Keratinocyte (primary cell): ENCODE data around the gene GRIA3. TPM values are rescaled to one million over a fixed set of nuclear protein-coding genes. Genes with fewer than 3 reads are reported as not detected.

Experiments used
- DNase-seq: peaks from one replicate; pipeline ENCODE4 v3.0.0-alpha.2; 2011; ENCODE audit warnings: low read depth, missing footprints, low spot score
- FAIRE-seq: peaks from 2 replicates; lab custom pipeline; 2011; peaks lifted over from hg19 to GRCh38; lab: Jason Lieb, UNC
- H2AFZ ChIP-seq: 2 replicates; pipeline ENCODE4 v1.6.0; 2012; ENCODE audit warnings: low read length, control low read depth, inconsistent platforms; ENCODE audit not compliant: control insufficient read depth
- H3K27ac ChIP-seq: 2 replicates; pipeline ENCODE4 v1.5.1; 2011; ENCODE audit warnings: low read length; ENCODE audit not compliant: control insufficient read depth, insufficient read depth
- H3K27me3 ChIP-seq: 3 replicates; pipeline ENCODE4 v1.6.0; 2011; ENCODE audit warnings: low read length; ENCODE audit not compliant: control insufficient read depth, insufficient read depth; ENCODE audit errors: extremely low read depth
- H3K36me3 ChIP-seq, 2 experiments: 2 replicates in 1 of 2; 3 replicates in 1 of 2; pipeline ENCODE4 v1.5.1; 2011; ENCODE audit warnings: low read length in 2 of 2, mild to moderate bottlenecking in 1 of 2; ENCODE audit not compliant: control insufficient read depth in 2 of 2, insufficient read depth in 2 of 2; ENCODE audit errors: extremely low read depth in 1 of 2
- H3K4me1 ChIP-seq: 3 replicates; pipeline ENCODE4 v1.5.1; 2011; ENCODE audit warnings: low read length; ENCODE audit not compliant: control insufficient read depth, insufficient read depth; ENCODE audit errors: extremely low read depth
- H3K4me2 ChIP-seq: 3 replicates; pipeline ENCODE4 v1.6.0; 2011; ENCODE audit warnings: low read depth, low read length; ENCODE audit not compliant: control insufficient read depth, insufficient read depth; ENCODE audit errors: extremely low read depth
- H3K4me3 ChIP-seq, 3 experiments: fragments of 200-600 bp in 1 of 3; sonication (generic) in 1 of 3; 2 replicates in 2 of 3; 3 replicates in 1 of 3; pipeline ENCODE4 v1.5.1; 2011 to 2016; ENCODE audit warnings: low read length in 3 of 3, mild to moderate bottlenecking in 3 of 3, control low read depth in 2 of 3, inconsistent platforms in 1 of 3, low read depth in 1 of 3, mixed read lengths in 1 of 3, mixed run types in 1 of 3, moderate library complexity in 1 of 3; ENCODE audit not compliant: control insufficient read depth in 2 of 3, insufficient read depth in 2 of 3; ENCODE audit errors: extremely low read depth in 1 of 3
- H3K79me2 ChIP-seq: 2 replicates; pipeline ENCODE4 v1.6.0; 2012; ENCODE audit warnings: low read length; ENCODE audit not compliant: control insufficient read depth, insufficient read depth
- H3K9ac ChIP-seq: 3 replicates; pipeline ENCODE4 v1.6.0; 2011; ENCODE audit warnings: low read length; ENCODE audit not compliant: control insufficient read depth, insufficient read depth; ENCODE audit errors: extremely low read depth
- H3K9me1 ChIP-seq: 3 replicates; pipeline ENCODE4 v1.6.0; 2011; ENCODE audit warnings: low read length; ENCODE audit not compliant: control insufficient read depth, insufficient read depth; ENCODE audit errors: extremely low read depth
- H3K9me3 ChIP-seq: 2 replicates; pipeline ENCODE4 v1.5.1; 2012; ENCODE audit warnings: low read depth, low read length; ENCODE audit not compliant: control insufficient read depth
- H4K20me1 ChIP-seq: 3 replicates; pipeline ENCODE4 v1.6.0; 2011; ENCODE audit warnings: low read length; ENCODE audit not compliant: control insufficient read depth, insufficient read depth; ENCODE audit errors: extremely low read depth
- CTCF ChIP-seq, 3 experiments: IDR thresholded peaks in 1 of 3; conservative IDR thresholded peaks in 1 of 3; optimal IDR thresholded peaks in 1 of 3; 2 replicates in 2 of 3; 3 replicates in 1 of 3; pipeline versions ENCODE3 to v1.5.1; 2011; ENCODE audit warnings: low read length in 3 of 3, mild to moderate bottlenecking in 3 of 3, moderate library complexity in 2 of 3, control low read depth in 1 of 3, inconsistent platforms in 1 of 3; ENCODE audit not compliant: insufficient read depth in 2 of 3; ENCODE audit errors: extremely low read depth in 1 of 3
- EZH2 ChIP-seq: IDR thresholded peaks from one replicate; pipeline ENCODE4 v1.6.1; 2012; ENCODE audit warnings: inconsistent platforms, mild to moderate bottlenecking, low read length, moderate library complexity
- dilution Hi-C: fragments of 300-500 bp; cut with MboI; formaldehyde crosslinking; loops from one replicate; pipeline ENCODE4 v1.7.0; 2020; ENCODE audit warnings: low sequenced_read_pairs; ENCODE audit not compliant: extremely low pct_ligation_motif_present
- polyA plus RNA-seq, 5 experiments: library from polyadenylated mRNA; depleted of rRNA in 3 of 5; stranded (reverse) in 3 of 5; stranded (forward) in 1 of 5; unstranded in 1 of 5; fragments of >200 nt; gene quantifications; 1 replicate in 1 of 5; 2 replicates in 3 of 5; 3 replicates in 1 of 5; pipeline versions ENCODE4 v1.2.1 to v1.2.3, GENCODE V29; 2011 to 2012; ENCODE audit warnings: missing spikeins in 2 of 5, low read depth in 1 of 5, low replicate concordance in 1 of 5

Gene GRIA3
- polyA plus RNA-seq, 1 donor (not counting 4 experiments of a cell fraction or from before 2014, with no cell fraction given), result not detected

- dilution Hi-C loops, result no loop called here
- H3K27ac ChIP-seq, result no peak overlapping the region
- DNase-seq (no peak), FAIRE-seq (no peak)
- H3K9me3 ChIP-seq, result no peaks in the 10 kb centered on the region
- H2AFZ ChIP-seq, result no peak overlapping the region
- H3K4me1 ChIP-seq, result no peaks in the 10 kb centered on the region
- no peaks in the 10 kb centered on the region for H3K9me1 ChIP-seq
- H3K4me3 ChIP-seq, result no peak overlapping the region
- H3K79me2 ChIP-seq, result no peaks in the 10 kb centered on the region
- no peaks in the 10 kb centered on the region for H3K36me3 ChIP-seq
- H3K27me3 ChIP-seq, result no peaks in the 10 kb centered on the region
- no peak for TF ChIP-seq CTCF (optimal IDR thresholded peaks at IDR 0.05 in 1 of 3, IDR thresholded peaks at IDR 0.05 in 1 of 3, conservative IDR thresholded peaks at IDR 0.05 in 1 of 3; ENCODE audit: extremely low read depth in 1 of 3, insufficient read depth in 2 of 3, low read length in 3 of 3)
- TF ChIP-seq EZH2, result no peak
- H3K9ac ChIP-seq, result no peak overlapping the region
- no peak overlapping the region for H3K4me2 ChIP-seq
- no peaks in the 10 kb centered on the region for H4K20me1 ChIP-seq
These were observed 127.4 kb downstream of the GRIA3 start for GRCh38 chrX:123311486-123311885.

- no peak overlapping the region for H3K9ac ChIP-seq
- H3K36me3 ChIP-seq, result no peaks in the 10 kb centered on the region
- H2AFZ ChIP-seq, result no peak overlapping the region
- H4K20me1 ChIP-seq, result no peaks in the 10 kb centered on the region
- dilution Hi-C loops, result no loop called here
- TF ChIP-seq EZH2 (no peak), CTCF (optimal IDR thresholded peaks at IDR 0.05 in 1 of 3, IDR thresholded peaks at IDR 0.05 in 1 of 3, conservative IDR thresholded peaks at IDR 0.05 in 1 of 3; ENCODE audit: extremely low read depth in 1 of 3, insufficient read depth in 2 of 3, low read length in 3 of 3) (no peak)
- H3K27me3 ChIP-seq, result no peaks in the 10 kb centered on the region
- H3K27ac ChIP-seq, result no peak overlapping the region
- no peak for FAIRE-seq
- H3K79me2 ChIP-seq, result no peaks in the 10 kb centered on the region
- no peaks in the 10 kb centered on the region for H3K9me1 ChIP-seq
- no peaks in the 10 kb centered on the region for H3K9me3 ChIP-seq
- DNase-seq, result no peak
- H3K4me1 ChIP-seq, result no peaks in the 10 kb centered on the region
- H3K4me2 ChIP-seq, result no peak overlapping the region
- no peak overlapping the region for H3K4me3 ChIP-seq
These were observed 129.4 kb downstream of the GRIA3 start for GRCh38 chrX:123313486-123313885.
